ENCODE results near the gene KCNIP1.
"Not testable (repeated sequence)": the region's sequence is repeated elsewhere in the genome, so short reads cannot be mapped to it uniquely, and the experiment has no call there.

KCNIP1 gene

DNA sequence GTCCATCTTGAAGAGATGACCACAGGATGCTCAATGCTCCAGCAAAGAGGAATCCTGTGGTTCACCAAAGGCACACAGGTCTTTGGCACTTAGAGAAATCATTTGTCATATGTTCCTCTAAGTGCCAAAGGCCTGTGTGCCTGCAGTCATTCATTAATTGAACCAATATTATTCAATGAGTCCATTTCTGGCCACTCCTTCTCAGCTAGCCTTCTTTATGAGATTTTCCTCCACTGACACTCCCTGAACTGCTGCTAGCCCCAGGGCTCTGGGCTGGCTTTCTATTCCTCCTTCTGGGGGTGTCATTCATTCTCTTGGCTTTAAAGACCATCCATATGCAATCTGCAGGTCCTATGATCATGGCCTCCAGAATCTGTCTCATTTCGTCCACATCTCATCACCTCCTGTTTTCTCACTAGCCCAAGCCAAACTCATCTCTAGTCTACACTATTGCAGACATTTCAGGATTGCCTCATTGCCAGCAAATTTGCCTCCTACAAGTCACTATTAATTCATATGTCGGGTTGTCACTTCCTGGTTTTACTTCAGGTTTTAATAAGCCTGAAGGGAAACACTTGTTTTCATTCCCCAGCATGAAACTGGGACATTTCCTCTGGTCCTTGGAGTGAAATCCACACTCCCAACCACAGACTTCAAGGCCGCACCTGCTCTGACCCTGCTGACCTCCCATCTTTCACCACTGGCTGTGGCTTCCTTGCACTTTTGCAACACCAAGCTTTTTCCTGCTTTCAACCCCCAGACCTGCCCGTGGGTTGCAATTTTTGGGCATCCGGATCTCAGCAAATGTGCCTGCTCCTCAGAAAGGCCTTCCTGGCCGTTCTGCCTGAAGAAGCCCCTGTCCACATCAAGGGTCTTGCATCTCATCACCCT, 35.1 kb downstream of the KCNIP1 start:
- no peak for DNase-seq

DNA sequence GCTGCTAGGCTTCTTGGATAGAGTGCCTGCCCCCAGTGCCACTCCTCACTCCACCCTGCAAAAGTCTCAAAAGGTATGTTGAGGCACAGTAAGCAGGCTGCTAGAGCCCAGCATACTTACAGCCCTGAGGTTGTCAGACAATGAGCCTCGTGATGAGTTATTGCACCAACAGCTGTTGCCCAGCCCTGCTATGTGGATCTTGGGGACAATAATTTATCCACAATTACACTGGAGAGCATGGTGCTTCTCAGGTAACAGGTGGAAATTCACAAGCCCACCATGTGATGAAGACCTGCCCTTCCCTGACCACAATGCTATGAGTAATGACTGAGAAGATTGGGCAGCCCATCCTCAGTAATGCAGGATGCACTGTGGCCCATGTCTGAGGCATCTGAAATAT, 36.5 kb downstream of the KCNIP1 start:
- DNase-seq: no peak

DNA sequence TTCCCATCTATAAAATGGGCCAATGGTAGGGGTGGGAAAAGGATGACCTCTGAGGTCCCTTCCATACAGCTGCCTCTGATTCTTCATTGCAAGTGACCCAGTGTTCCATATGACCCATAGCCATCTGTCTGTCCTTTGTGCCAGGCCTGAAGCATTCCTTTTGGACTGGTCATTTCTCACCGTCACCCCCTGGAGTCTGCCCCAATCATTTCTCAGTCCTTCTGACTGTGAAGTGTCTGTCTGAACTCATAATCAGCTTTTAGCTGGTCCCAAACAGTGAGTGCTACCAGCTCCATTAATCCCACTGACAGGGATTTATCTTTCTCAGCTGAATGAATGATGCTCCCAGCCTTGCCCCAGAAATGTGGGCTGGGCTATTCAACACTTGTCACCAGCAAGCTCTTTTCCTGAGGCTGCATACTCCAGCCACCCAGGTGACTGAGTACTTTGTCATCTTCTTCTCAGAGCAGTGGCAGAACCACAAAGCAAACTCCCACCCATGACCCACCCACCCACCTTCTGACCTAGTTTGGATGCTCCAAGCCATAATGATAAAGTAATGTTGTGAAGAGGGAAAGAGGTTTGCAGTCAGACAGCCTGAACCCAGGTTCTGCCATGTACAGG, 37.4 kb downstream of the KCNIP1 start:
- no peak for DNase-seq

DNA sequence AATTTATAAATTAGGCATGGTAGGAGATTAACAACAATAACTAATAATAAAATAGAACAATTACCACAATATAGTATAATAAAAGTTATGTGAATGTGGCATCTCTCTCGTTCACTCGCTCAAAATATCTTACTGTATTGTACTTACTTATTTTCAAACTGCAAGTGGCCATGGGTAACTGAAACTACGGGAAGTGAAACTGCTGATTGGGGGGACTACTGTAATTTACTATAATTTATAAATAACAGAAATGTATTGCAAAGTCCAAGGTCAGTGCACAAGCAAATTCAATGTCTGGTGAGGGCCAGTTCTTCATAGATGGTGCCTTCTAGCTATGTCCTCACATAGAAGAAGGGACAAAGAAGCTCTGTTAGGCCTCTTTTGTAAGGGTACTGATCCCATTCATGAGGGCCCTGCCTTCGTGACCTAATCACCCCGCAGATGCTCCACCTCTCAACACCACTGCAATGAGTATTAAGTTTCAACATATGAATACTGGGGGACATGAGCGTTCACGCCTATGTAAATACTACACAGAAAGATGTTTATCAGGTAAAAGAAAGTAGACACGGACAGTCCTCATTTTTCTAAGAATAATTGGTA, 39.0 kb downstream of the KCNIP1 start:
- DNase-seq: no peak

DNA sequence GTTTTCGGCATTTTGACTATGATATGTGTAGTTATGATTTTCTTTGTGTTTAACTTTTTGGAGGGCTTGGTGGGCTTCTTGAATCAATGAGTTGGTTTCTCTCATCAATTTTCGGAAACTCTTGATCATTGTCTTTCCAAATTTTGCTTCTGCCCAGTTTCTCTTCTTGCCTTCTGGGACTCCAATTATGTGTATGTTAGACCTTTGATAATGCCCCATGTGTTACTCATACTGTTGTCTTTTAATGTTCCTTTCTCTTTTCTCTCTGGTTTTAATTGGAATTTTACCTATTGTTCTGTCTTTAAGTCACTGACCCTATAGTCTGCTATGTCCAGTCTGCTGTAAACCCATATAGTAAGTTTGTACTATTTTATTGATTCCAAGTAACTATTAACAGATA, 41.5 kb downstream of the KCNIP1 start:
- no peak for DNase-seq

DNA sequence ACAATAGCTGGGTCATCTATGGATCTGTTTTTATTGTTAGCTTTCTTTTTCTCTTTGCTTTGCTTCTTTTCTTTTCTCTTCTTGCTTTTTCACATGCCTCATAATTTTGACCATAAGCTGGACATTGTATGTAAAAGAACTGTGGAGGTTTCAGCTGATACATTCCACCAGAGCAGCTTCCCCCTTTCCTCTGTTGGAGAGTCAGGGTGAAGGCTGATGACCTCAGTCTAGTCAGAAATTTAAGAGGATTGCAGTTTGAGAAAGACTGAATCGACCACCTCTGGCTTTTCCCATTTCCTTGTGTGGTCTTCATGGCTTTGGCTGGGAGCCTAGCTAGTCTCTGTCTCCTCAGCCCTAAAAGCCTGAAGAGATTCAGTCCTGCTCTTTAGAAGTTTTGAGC, 42.0 kb downstream of the KCNIP1 start:
- no peak for DNase-seq

DNA sequence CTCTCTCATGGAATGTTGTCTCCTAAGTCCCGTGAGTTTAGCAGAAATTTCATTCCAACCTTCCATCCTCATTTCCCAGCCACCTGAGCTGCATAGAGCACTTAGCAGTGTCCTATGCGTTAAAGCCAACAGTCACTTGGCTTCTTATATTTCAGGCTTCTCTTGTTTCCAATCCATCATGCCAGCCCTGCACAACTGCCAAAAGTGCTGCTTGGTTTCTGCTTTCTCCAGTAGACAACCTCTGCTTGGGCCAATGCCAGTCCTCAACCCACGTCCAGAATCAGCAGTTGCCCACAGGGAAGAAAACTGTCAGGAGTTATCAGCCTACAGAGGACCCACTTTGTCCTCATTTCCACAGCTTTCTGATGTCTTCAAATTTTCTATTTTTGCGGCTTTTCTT, 42.5 kb downstream of the KCNIP1 start:
- DNase-seq: no peak

DNA sequence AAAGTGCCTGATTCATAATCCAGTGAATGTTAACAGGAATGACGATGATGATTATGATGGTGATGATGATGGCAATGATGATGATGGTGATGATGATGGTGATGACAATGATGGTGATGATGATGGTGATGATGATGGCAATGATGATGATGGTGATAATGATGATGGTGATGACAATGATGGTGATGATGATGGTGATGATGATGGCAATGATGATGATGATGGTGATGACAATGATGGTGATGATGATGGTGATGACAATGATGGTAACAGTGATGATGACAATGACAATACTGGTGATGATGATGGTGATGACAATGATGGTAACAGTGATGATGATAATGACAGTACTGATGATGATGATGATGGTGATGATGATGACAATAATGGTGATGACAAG, 46.6 kb downstream of the KCNIP1 start:
- not testable (repeated sequence) for DNase-seq

DNA sequence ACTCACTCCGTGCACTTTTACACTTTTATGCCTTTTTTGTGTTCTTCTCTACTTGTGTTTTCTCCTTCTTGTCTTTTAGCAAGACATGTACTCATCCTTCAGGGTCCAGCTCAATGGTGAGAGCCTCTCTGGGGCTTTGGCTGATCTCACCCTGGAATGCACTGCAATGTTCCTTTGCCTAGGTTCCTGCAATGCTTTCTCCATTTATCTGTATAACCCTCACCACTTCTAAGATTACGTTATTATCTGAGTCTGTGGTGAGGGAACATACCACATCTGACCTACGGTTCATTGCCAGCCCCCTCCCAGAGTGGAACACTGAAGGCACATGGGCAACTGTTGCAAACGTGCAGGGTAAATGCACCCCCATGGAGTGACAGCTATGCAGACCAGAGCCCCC, 47.3 kb downstream of the KCNIP1 start:
- DNase-seq: no peak

DNA sequence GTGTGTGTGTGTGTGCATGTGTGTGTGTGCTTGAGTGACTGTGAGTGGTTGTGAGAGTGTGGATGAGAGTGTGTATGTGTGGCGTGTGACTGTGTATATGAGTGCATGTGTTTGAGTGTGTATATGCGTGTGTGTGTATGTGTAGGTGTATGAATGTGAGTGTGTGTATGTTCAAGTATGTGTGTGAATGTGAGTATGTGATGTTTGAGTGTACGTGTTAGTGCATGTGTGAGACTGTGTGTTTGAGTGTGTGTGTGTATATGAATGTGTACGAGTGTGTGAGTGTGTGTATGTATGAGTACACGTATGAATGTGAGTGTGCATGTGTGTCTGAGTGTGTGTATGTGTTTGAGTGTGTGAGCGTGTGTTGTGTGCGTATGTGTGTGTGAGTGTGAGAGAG, 47.8 kb downstream of the KCNIP1 start:
- no peak for DNase-seq

DNA sequence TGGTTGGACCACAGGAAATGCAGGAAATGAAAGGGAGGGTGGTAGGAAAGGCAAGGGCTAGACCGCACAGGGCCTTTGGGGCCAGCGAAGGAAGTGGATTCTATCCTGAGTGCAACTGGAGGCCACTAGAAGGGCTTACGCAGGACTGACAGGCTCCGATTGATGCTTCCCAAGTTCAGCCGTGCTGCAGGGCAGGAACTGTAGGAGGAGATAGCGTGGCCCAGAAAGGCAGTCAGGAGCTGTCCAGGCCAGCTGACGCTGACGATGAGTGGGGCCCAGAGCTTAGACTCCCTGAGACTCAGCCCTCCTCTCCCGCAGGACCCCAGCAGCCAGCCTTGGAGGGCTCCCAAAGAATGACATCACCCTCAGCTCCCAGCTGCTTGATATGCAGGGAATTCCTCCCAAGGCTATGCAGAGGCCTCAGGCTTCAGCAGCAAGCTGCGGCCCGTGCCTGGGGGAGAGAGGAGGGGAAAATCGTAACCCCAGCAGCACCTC, 48.8 kb downstream of the KCNIP1 start:
- DNase-seq: no peak

DNA sequence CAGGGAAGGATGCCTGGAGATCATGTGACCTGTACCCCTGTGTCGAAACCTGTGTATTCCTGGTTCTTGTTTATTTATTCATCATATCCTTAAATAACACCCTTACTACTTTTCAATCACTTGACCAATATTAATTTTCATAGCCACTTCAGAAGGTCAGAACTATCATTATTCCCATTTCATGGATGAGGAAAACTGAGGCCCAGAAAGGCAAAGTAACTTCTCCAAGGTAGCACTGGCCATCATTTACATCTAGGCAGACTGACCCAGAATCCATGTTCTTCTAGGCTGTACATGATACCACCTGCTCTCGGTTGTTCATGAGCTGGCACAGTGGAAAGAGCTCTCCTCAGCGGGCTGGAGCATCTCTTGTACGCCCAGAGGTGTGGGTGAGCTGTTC, 49.4 kb downstream of the KCNIP1 start:
- DNase-seq: no peak

DNA sequence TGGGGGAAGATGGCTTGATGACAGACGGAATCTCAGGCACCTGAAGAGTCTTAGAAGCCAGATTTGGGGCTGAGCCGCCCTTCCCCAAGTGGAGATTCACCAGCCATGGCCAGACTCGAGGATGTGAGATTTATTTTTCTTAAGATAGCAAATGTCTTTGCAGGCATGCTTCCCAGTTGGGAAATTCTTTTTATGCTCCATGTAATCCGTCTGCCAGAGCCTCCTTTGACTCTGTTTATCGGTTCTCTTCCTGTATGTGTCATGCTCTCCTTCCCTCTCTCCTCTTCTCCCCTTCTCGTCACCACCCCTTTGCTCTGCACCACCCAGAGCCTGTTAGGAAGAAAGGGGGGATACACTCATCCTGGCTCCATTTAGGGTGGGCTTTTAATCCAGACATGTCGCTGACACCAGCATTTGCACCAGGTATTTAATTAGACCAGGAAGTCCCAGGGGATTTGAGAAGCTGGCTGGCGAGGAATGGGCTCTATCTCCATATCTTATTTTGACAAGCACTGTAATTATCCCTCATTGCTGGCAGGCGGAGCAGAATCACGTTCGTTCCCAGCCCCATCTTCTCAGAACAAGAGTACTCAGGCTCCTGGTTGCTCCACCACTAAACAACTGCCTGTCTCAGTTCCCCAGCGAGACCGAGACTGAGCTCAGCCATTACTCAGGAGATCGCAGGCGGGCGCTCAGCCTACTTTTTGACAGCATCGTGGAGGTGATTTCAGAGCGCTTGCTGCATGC, 50.9 kb downstream of the KCNIP1 start:
- DNase-seq: no peak

DNA sequence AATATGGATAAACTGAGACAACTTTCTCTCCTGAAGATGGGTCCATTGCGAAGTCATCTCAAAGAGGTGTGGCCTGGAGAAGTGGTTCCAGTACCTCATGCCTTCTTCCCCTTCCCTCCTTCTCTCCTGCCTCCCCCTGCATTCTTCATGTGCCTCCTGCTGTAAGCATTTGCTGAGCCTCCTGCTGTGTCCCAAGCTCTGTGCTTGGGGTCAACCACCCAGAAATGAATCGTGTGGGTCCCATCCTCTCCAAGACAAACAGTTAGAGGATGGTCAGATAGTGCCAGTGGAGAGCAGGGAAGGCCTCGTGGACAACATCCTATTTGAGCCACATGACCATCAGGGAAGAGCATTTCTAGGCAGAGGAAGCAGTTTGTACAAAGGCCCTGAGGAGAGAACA, 53.5 kb downstream of the KCNIP1 start:
- no peak for DNase-seq

DNA sequence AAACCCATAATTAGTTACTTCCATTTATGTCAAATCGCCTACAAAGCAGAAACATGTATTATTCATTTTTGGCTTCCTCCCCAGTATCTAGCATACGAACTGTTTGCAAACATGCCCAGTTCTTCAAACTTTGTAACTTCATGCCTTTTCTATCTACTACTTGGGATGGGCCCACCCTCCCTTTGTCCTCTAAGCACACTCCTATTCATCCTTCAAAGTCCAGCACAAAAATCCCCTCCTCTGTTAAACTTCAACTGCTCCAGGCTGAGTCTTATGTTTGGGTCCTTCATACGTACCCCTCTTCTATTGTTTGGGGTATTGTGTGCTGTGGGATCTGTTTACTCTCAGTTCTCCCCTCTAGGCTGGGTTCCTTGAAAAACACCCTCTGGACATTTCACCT, 55.5 kb downstream of the KCNIP1 start:
- DNase-seq: no peak

DNA sequence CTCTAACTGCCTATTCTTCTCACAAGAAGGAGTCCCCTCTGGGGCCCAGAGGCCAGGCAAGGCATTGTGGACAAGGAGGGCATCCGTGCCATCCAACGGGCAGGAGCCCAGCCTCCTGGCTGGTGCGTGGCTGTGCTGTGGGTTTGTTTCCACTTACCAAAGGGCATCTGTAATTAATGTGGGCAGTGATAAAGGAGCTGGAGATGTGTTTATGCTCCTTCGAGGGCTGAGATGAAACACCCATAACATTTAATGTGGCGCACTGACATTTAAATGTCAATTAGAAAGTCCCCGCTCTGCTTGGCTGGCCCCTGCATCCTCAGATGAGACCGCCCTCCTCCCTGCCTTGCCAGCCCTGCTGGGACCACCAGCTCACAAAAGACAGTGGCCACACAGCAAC, 57.1 kb downstream of the KCNIP1 start:
- DNase-seq: no peak

DNA sequence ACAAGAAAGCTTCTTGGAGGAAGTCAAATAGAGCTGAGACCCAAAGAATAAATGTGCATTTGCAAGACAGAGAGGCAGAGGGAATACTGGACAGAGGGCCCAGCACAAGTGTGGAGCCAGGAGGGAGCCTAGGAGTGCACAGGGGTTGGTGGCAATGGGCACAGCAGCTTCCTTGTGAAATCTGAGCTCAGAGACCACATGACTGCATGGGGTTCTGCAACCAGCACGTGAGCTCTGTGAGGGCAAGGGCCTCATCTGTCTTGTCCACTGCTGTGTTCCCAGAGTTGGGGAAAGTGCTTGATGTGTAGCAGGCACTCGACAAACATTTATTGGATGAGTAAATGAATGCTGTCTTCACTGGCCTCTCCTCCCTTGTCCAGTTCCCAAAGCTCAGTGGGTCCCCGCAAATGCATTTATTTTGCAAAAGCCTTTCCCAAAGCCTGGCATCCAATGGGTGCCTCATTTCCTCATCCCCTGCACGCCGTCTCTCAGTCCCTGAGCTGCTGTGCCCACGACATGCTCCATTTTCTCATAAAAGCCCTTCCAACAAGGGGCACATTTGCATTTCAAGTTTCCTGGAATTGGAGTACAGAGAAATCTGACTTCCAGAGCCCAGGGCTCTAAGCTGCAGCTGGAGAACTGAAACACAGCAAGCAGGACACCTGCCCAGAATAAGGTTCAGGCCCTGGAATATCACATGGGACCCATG, 58.5 kb downstream of the KCNIP1 start:
- DNase-seq: no peak

DNA sequence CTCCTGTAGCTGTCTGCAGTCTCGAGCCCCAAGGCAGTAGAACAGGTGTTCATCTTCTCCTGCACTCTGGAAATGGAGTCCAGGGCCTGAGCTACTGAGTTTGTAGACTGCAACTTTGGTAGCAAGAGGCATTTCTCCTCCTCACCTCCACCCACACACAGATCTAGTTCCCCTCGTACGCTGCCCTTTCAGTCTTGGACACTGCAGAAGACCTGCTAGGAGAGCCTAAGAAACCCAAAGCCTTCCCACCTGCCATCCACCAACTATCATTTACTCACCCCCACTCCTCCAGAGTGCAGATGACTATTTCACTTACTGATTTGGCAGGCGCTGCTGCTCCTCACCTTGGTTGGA, 59.0 kb downstream of the KCNIP1 start:
- no peak for DNase-seq

DNA sequence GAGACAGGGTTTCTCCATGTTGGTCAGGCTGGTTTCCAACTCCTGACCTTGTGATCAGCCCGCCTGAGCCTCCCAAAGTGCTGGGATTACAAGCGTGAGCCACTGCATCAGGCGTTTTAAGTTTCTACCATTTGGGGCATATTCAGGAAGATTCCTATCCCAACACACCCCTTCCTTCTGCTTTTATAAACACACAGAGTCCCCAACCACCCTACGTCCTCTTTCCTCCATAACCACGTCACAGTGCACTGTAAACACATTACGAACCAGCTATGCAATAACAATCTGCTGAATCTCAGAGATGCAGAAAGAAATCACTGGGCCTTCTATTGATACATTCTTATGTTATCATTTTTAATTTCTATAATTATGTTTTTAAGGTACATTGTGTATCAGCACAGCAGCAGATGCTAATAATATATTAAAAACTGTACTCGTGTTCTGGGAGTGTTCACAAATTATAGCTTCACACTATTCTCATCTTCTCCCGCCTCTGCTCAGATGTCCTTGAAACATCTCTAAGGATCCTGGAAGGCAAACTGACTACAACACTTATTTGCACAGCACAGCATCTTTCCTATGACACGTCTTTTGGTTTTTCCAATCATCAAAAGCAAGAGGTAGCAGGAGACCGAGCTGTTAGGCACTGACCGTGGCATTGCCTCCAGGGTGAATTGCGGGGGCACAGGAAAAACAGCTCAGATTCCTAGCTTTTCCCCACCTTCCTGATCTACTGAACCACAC, 60.2 kb downstream of the KCNIP1 start:
- no peak for DNase-seq

DNA sequence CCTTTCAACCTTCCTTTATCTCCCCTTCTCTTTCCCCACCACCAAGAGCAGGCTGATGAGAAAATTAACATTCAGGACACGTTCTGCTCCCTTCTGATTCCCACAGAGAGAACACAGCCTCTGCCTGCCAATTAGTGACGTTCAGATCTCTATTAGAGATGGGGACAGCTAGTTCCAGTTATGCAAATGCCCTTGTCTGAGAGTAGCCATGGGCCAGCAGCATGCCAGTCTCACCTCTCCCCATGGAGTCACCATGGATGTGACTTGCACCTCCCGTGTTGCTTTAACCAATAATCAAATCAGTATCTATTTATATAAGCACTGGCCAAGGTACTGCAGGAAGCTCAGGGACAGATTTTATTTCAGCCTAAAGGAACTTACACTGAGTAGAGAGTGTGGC, 61.3 kb downstream of the KCNIP1 start:
- DNase-seq: no peak

DNA sequence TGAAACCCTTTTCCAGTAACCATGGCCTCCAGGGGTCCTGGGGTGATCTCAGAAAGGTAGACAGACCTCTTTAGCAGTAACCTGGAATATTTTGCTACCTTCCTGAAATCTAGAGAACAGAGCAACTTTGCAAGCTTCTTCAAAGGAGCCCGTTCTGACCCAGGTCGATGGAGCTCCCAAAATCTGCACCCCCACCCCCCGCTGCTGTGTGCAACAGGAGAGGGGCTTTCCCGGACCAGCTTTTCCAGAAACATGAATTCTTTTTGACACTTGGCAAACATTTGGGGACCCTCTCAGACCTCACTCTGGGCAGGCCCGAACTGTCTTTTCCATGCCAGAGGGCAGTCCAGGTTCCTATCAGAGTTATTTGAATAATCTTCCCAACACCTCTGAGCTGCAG, 65.3 kb downstream of the KCNIP1 start:
- DNase-seq: no peak

DNA sequence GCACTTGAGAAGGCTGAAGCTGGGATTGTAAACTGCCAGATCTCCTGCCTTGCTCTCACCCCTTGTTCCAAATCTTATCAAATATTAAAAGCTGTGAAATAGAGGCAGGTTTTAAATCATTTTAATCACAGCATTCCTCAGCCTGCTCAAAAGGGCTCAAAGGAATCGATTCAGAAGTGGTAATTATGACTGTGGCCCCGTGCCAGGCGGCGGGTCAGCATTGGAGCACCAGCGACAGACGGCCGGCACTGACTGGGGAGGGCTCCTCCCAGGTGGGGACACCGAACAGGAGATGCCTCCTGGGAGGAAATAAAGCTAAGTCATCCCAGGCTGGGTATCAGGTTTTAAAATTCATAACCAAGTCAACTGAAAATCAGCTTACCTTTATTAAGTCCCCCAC, 66.7 kb downstream of the KCNIP1 start:
- no peak for DNase-seq

All from NCI-H1417 treated with DMSO at 0.1 percent for 48 hours (cell line).